ENCODE measurements around the gene RPS10.

RPS10 gene

DNA sequence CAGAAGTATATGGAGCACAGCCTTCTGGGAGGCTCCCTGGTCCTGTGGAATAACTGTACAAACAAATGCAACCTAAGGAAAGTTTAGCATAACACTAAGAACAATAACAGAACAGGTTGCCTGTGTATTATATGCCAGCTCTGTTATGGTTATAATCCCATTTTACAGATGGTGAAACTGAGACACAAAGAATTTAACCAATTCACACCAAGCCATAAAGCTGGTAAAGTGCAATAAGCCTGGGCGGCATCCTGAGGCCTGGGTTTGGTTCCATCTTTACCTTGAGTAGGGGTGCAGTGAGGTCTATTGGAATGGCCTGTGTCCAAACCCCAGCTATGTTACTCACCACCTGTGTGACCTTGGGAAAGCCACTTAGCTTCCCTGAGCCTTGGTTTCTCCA, 25.3 kb upstream of the RPS10 start:
- TF ChIP-seq, protein P1, sequence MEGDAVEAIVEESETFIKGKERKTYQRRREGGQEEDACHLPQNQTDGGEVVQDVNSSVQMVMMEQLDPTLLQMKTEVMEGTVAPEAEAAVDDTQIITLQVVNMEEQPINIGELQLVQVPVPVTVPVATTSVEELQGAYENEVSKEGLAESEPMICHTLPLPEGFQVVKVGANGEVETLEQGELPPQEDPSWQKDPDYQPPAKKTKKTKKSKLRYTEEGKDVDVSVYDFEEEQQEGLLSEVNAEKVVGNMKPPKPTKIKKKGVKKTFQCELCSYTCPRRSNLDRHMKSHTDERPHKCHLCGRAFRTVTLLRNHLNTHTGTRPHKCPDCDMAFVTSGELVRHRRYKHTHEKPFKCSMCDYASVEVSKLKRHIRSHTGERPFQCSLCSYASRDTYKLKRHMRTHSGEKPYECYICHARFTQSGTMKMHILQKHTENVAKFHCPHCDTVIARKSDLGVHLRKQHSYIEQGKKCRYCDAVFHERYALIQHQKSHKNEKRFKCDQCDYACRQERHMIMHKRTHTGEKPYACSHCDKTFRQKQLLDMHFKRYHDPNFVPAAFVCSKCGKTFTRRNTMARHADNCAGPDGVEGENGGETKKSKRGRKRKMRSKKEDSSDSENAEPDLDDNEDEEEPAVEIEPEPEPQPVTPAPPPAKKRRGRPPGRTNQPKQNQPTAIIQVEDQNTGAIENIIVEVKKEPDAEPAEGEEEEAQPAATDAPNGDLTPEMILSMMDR (IDR thresholded peaks at IDR 0.05; ENCODE audit: control insufficient read depth, insufficient read depth, low read depth, low read length, missing control alignments): no peak
- H3K4me3 ChIP-seq (ENCODE audit: control insufficient read depth, low read depth, low read length): no peak overlapping the region
- DNase-seq (ENCODE audit: low read depth): no peak

DNA sequence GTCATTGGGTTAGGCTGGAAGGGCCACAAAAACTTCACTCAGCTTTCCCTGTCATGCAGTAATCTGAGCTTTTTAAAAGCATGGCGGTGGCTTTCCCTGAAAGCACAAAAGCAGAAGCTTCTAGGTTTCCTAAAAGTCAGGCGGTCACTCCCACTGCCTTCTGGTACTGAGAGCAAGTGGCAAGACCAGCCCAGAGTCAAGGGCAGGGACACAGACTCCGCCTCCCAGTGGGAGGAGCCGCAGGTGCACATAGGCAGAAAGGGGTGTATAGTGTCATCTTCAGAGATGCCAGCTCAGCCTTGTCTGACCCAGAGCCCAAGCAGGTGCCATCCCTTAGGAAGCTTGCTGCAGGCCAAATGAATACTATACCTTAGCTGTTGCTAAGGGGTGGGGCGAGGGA, 22.0 kb upstream of the RPS10 start:
- DNase-seq (ENCODE audit: low read depth): no peak
- TF ChIP-seq, protein P1 (IDR thresholded peaks at IDR 0.05; ENCODE audit: control insufficient read depth, insufficient read depth, low read depth, low read length, missing control alignments): no peak
- H3K4me3 ChIP-seq (ENCODE audit: control insufficient read depth, low read depth, low read length): no peak overlapping the region

DNA sequence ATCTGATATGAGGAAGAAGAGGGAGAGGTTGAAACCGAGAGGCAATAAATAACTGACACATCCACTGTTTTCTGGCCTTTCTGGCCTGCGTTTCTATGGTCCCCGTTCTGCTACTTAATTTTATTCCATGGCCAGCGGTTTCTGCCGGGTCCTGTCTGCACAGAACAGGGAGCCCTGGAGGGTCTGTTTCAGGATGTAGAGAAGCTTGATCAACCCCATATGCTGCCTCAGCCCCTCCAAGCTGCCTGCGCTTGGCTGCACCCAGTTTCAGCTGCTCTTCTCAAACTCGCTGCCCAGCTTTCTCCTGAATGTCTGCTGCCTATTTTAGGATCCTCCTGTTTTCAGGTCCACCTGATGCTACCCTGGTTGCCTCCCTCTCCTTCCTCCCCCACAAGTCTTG, 21.5 kb upstream of the RPS10 start:
- no peak for DNase-seq (ENCODE audit: low read depth)
- TF ChIP-seq, protein P1 (IDR thresholded peaks at IDR 0.05; ENCODE audit: control insufficient read depth, insufficient read depth, low read depth, low read length, missing control alignments): no peak
- no peak overlapping the region for H3K4me3 ChIP-seq (ENCODE audit: control insufficient read depth, low read depth, low read length)

DNA sequence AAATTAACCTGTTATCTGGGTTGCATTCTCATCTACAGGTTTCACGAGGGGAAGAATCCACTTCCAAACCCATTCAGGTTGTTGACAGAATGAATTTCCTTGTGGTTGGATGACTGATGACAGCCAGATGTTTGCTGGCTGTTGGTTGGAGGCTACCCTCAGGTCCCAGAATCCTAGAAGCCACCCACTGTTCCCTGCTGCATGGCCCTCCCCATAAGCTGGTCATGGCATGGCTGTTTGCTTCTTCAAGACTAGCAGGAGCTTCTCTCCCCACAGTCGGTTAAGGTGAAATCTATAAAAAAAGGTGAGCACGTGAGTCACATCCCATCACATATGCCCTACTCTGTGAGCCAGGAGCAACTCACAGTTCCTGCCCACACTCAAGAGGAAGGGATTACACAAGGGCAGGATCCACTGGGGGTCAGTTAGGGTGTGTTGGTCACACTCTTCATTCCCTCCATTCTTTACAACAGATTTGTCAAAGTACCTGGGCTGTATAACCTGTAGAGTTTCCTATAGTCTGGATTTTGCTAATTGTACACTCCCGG, 19.5 kb upstream of the RPS10 start:
- no peak for DNase-seq (ENCODE audit: low read depth)
- TF ChIP-seq, protein P1 (IDR thresholded peaks at IDR 0.05; ENCODE audit: control insufficient read depth, insufficient read depth, low read depth, low read length, missing control alignments): no peak
- H3K4me3 ChIP-seq (ENCODE audit: control insufficient read depth, low read depth, low read length): no peak overlapping the region

DNA sequence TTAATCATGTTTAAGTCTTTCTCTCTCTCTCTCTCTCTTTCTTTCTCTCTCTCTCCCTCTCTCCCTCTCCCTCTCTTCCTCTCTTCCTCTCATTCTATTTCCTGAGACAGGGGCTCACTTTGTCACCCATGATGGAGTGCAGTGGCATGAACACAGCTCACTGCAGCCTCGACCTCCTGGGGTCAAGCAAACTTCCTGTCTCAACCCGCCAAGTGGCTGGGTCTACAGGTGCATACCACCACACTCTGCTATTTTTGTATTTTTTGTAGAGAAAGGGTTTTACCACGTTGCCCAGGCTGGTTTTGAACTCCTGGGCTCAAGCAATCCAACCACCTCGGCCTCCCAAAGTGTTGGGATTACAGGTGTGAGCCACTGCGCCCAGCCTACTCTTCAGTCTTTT, 15.7 kb upstream of the RPS10 start:
- DNase-seq (ENCODE audit: low read depth): no peak
- TF ChIP-seq, protein P1 (IDR thresholded peaks at IDR 0.05; ENCODE audit: control insufficient read depth, insufficient read depth, low read depth, low read length, missing control alignments): no peak
- no peak overlapping the region for H3K4me3 ChIP-seq (ENCODE audit: control insufficient read depth, low read depth, low read length)

DNA sequence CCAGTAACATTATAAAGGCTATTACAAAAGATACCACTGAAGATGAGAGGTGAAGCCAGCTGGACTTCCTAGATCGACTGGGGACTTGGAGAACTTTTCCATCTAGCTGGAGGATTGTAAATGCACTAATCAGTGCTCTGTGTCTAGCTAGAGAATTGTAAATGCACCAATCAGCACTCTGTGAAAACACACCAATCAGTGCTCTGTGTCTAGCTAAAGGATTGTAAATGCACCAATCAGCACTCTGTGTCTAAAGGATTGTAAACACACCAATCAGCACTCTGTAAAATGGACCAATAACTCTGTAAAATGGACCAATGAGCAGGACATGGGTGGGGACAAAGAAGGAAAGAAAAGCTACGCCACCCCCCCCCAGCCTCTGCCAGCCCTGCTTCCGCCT, 13.6 kb upstream of the RPS10 start:
- no peak overlapping the region for H3K4me3 ChIP-seq (ENCODE audit: control insufficient read depth, low read depth, low read length)
- DNase-seq (ENCODE audit: low read depth): no peak
- TF ChIP-seq, protein P1 (IDR thresholded peaks at IDR 0.05; ENCODE audit: control insufficient read depth, insufficient read depth, low read depth, low read length, missing control alignments): no peak

DNA sequence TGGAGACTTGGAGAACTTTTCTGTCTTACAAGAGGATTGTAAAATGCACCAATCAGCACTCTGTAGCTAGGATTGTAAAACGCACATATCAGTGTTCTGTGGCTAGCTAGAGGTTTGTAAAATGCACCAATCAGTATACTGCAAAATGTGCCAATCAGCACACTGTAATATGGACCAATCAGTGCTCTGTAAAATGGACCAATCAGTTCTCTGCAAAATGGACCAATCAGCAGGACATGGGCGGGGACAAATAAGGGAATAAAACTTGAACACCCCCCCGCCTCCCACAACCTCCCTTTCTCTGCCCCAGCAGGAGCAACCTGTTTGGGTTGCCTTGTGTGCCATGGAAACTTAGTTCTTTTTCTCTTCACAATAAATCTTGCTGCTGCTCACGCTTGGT, 12.8 kb upstream of the RPS10 start:
- no peak for DNase-seq (ENCODE audit: low read depth)
- H3K4me3 ChIP-seq (ENCODE audit: control insufficient read depth, low read depth, low read length): no peak overlapping the region
- TF ChIP-seq, protein P1 (IDR thresholded peaks at IDR 0.05; ENCODE audit: control insufficient read depth, insufficient read depth, low read depth, low read length, missing control alignments): no peak
